BJ (cell line): Measurements from ENCODE around the gene PLXNA2. TPM values are rescaled to one million over a fixed set of nuclear protein-coding genes. Genes with fewer than 3 reads are reported as not detected.

Source experiments
- CTCF ChIA-PET: fragments of 350-600 bp; formaldehyde crosslinking; extraction: SDS; loops from one replicate; lab custom pipeline; 2021; ENCODE audit warnings: antibody characterized with exemption, inconsistent platforms; lab: Yijun Ruan, JAX
- POLR2A ChIA-PET: fragments of 300-600 bp; sonication (Branson Sonifier 250); formaldehyde crosslinking; extraction: SDS; loops from one replicate; lab custom pipeline; 2021; ENCODE audit warnings: antibody characterized with exemption; lab: Charles Lee
- DNase-seq: peaks from one replicate; pipeline ENCODE4 v3.0.0-alpha.2; 2011; ENCODE audit warnings: low read depth
- H3K27me3 ChIP-seq: 2 replicates; pipeline ENCODE4 v1.6.0; 2011; ENCODE audit warnings: low read length; ENCODE audit not compliant: control insufficient read depth, insufficient read depth
- H3K36me3 ChIP-seq: 2 replicates; pipeline ENCODE4 v1.5.1; 2011; ENCODE audit warnings: low read length; ENCODE audit not compliant: control insufficient read depth, insufficient read depth
- H3K4me3 ChIP-seq: 2 replicates; pipeline ENCODE4 v1.5.1; 2011; ENCODE audit warnings: low read depth, mild to moderate bottlenecking, control low read depth, low read length
- polyA plus RNA-seq: library from polyadenylated mRNA; depleted of rRNA; stranded (reverse); fragments of >200 nt; gene quantifications from 2 replicates; pipeline ENCODE4 v1.2.3, GENCODE V29; 2011
- TF ChIP-seq, protein P1 (sequence below): IDR thresholded peaks from 2 replicates; pipeline ENCODE4 v1.5.1; 2011; ENCODE audit warnings: low read depth, mild to moderate bottlenecking, control low read depth, inconsistent platforms, low read length, moderate library complexity; ENCODE audit not compliant: insufficient read depth

The PLXNA2 gene
- polyA plus RNA-seq, 1 experiment = 2.7 TPM

DNA sequence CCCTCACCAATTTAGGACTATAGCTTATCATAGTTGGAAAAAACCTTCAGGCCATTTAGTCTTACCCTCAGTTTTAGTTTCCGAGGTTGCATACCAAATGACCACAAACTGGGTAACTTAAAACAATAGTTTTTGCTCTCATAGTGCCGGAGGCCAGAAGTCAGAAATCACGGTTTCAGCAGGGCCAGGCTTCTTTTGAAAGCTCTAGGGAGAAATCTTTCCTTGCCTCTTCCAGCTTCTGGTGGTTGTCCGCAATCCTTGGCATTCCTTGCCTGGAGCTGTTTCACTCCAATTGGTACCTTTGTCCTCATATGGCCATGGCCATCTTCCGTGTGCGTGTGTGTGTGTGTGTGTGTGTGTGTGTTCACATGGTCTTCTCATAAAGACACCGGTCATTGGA, 12.4 kb upstream of the PLXNA2 start:
- TF ChIP-seq, protein P1, sequence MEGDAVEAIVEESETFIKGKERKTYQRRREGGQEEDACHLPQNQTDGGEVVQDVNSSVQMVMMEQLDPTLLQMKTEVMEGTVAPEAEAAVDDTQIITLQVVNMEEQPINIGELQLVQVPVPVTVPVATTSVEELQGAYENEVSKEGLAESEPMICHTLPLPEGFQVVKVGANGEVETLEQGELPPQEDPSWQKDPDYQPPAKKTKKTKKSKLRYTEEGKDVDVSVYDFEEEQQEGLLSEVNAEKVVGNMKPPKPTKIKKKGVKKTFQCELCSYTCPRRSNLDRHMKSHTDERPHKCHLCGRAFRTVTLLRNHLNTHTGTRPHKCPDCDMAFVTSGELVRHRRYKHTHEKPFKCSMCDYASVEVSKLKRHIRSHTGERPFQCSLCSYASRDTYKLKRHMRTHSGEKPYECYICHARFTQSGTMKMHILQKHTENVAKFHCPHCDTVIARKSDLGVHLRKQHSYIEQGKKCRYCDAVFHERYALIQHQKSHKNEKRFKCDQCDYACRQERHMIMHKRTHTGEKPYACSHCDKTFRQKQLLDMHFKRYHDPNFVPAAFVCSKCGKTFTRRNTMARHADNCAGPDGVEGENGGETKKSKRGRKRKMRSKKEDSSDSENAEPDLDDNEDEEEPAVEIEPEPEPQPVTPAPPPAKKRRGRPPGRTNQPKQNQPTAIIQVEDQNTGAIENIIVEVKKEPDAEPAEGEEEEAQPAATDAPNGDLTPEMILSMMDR = no peak
- ChIA-PET CTCF (no interaction called here), POLR2A (no interaction called here)
- no peak for DNase-seq
- Histone ChIP-seq H3K36me3 (no peaks in the 10 kb centered on the region), H3K27me3 (peaks cover 5% of the 10 kb centered on the region; the same call in 1 of the 2 replicates), H3K4me3 (no peak overlapping the region)

DNA sequence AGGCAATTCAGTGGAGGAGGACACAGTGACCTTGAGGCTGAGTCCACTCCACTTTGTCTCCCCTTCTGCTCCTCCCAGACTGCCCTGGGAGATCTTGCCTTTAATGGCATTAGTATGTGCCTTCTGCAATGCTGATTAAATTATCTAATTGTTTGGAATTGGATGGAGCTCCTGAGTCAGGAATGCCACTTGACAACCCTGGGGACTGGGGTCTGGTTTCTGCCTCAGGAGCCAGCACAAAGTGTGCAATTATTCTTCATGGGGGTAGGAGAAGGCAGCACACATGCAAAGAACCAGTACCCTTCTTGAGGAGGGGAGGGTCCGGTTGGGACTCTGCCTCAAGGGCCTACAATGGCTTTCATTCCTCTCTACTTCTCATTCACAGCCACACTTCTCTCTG, 11.9 kb upstream of the PLXNA2 start:
- ChIA-PET POLR2A (no interaction called here), CTCF (no interaction called here)
- no peak overlapping the region for H3K4me3 ChIP-seq
- H3K27me3 ChIP-seq = peaks cover 5% of the 10 kb centered on the region; the same call in 1 of the 2 replicates
- no peak for DNase-seq
- H3K36me3 ChIP-seq = no peaks in the 10 kb centered on the region
- TF ChIP-seq, protein P1 = no peak

- CTCF ChIA-PET = interaction anchor here (0.8 to 3.8 kb wide), 3 partner anchors 11 to 257 kb away, joined by 3 to 23 read pairs (median 3); partner anchors contain the start of gene PLXNA2
- Histone ChIP-seq H3K4me3 (no peak overlapping the region), H3K36me3 (no peaks in the 10 kb centered on the region), H3K27me3 (peaks cover 10% of the 10 kb centered on the region)
- peak; percentile 74 for DNase-seq
- TF ChIP-seq, protein P1 = no peak
- POLR2A ChIA-PET = interaction anchor here (0.5 kb wide), 1 partner anchor 8 kb away, joined by 3 read pairs; no protein-coding TSS in a partner anchor
Observed at GRCh38 chr1:208254862-208255261, 10.7 kb upstream of the PLXNA2 start.

GRCh38 chr1:208254376-208254775, 10.2 kb upstream of the PLXNA2 start:
- CTCF ChIA-PET = interaction anchor here (0.8 to 3.8 kb wide), 3 partner anchors 10 to 256 kb away, joined by 3 to 23 read pairs (median 3); partner anchors contain the start of gene PLXNA2
- TF ChIP-seq, protein P1 = no peak
- POLR2A ChIA-PET = interaction anchor here (0.5 kb wide), 1 partner anchor 9 kb away, joined by 3 read pairs; no protein-coding TSS in a partner anchor
- H3K36me3 ChIP-seq = no peaks in the 10 kb centered on the region
- H3K27me3 ChIP-seq = peaks cover 10% of the 10 kb centered on the region
- no peak overlapping the region for H3K4me3 ChIP-seq
- DNase-seq = no peak

GRCh38 chr1:208252836-208253576, 8.8 kb upstream of the PLXNA2 start:
- POLR2A ChIA-PET = no interaction called here
- TF ChIP-seq, protein P1 = no peak

More at GRCh38 chr1:208252836-208253576, 8.8 kb upstream of the PLXNA2 start:
- no peaks in the 10 kb centered on the region for H3K36me3 ChIP-seq
- H3K4me3 ChIP-seq = no peak overlapping the region
- no peak for DNase-seq
- peaks cover 9% of the 10 kb centered on the region for H3K27me3 ChIP-seq
- CTCF ChIA-PET = interaction anchor here (0.8 to 3.8 kb wide), 12 partner anchors 9 to 399 kb away, joined by 3 to 23 read pairs (median 4); partner anchors contain the start of gene PLXNA2
